ENCODE data around the gene TRAF7. TPM values are rescaled to one million over a fixed set of nuclear protein-coding genes. Genes with fewer than 3 reads are reported as not detected.

The TRAF7 gene
- total RNA-seq, 1 donor from 2014 or later, result 47.4 TPM

GRCh38 chr16:2190002-2190658, 34.5 kb downstream of the TRAF7 start:
- DNase-seq (ENCODE audit: low read depth) (no peak), FAIRE-seq (no peak)
- H3K4me3 ChIP-seq (ENCODE audit: low read depth, low read length), result no peak overlapping the region
- H3K36me3 ChIP-seq (ENCODE audit: control insufficient read depth, insufficient read depth, low read length), result no peaks in the 10 kb centered on the region
- TF ChIP-seq CTCF (IDR thresholded peaks at IDR 0.05; ENCODE audit: insufficient read depth, low read length, severe bottlenecking), result no peak
- H3K27me3 ChIP-seq (ENCODE audit: control insufficient read depth, insufficient read depth, low read length), result no peaks in the 10 kb centered on the region

GRCh38 chr16:2190659-2191445, 35.3 kb downstream of the TRAF7 start:
- no peak overlapping the region for H3K4me3 ChIP-seq (ENCODE audit: low read depth, low read length)
- no peak for DNase-seq (ENCODE audit: low read depth)
- FAIRE-seq, result no peak
- H3K36me3 ChIP-seq (ENCODE audit: control insufficient read depth, insufficient read depth, low read length), result no peaks in the 10 kb centered on the region
- no peak for TF ChIP-seq CTCF (IDR thresholded peaks at IDR 0.05; ENCODE audit: insufficient read depth, low read length, severe bottlenecking)
- H3K27me3 ChIP-seq (ENCODE audit: control insufficient read depth, insufficient read depth, low read length), result peaks cover 4% of the 10 kb centered on the region

- FAIRE-seq (no peak), DNase-seq (ENCODE audit: low read depth) (no peak)
These were observed 35.8 kb downstream of the TRAF7 start for GRCh38 chr16:2191446-2191706.

GRCh38 chr16:2194166-2194834, 38.7 kb downstream of the TRAF7 start:
- no peaks in the 10 kb centered on the region for H3K36me3 ChIP-seq (ENCODE audit: control insufficient read depth, insufficient read depth, low read length)
- peaks cover 4% of the 10 kb centered on the region for H3K27me3 ChIP-seq (ENCODE audit: control insufficient read depth, insufficient read depth, low read length)
- no peak for TF ChIP-seq CTCF (IDR thresholded peaks at IDR 0.05; ENCODE audit: insufficient read depth, low read length, severe bottlenecking)
- DNase-seq (ENCODE audit: low read depth) (no peak), FAIRE-seq (no peak)
- no peak overlapping the region for H3K4me3 ChIP-seq (ENCODE audit: low read depth, low read length)

More at GRCh38 chr16:2191446-2191706, 35.8 kb downstream of the TRAF7 start:
- TF ChIP-seq CTCF (IDR thresholded peaks at IDR 0.05; ENCODE audit: insufficient read depth, low read length, severe bottlenecking), result no peak
- H3K4me3 ChIP-seq (ENCODE audit: low read depth, low read length), result no peak overlapping the region
- H3K36me3 ChIP-seq (ENCODE audit: control insufficient read depth, insufficient read depth, low read length), result no peaks in the 10 kb centered on the region
- H3K27me3 ChIP-seq (ENCODE audit: control insufficient read depth, insufficient read depth, low read length), result peaks cover 4% of the 10 kb centered on the region

- no peaks in the 10 kb centered on the region for H3K36me3 ChIP-seq (ENCODE audit: control insufficient read depth, insufficient read depth, low read length)
- DNase-seq (ENCODE audit: low read depth) (peak; percentile 61), FAIRE-seq (no peak)
- peak; percentile 85 for TF ChIP-seq CTCF (IDR thresholded peaks at IDR 0.05; ENCODE audit: insufficient read depth, low read length, severe bottlenecking)
- H3K4me3 ChIP-seq (ENCODE audit: low read depth, low read length), result no peak overlapping the region
- peaks cover 4% of the 10 kb centered on the region for H3K27me3 ChIP-seq (ENCODE audit: control insufficient read depth, insufficient read depth, low read length)
These were observed 39.3 kb downstream of the TRAF7 start for GRCh38 chr16:2194852-2195321.
